Measurements from ENCODE around the gene PIERCE2. TPM values are rescaled to one million over a fixed set of nuclear protein-coding genes. Genes with fewer than 3 reads are reported as not detected.
"Not testable (repeated sequence)": the region's sequence is repeated elsewhere in the genome, so short reads cannot be mapped to it uniquely, and the experiment has no call there.

Gene PIERCE2, protein sequence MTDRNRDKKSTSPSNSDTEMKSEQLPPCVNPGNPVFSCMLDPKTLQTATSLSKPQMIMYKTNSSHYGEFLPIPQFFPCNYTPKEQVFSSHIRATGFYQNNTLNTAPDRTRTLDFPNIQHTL
- polyA plus RNA-seq (ENCODE audit: insufficient read length) = 1.7 TPM

DNA sequence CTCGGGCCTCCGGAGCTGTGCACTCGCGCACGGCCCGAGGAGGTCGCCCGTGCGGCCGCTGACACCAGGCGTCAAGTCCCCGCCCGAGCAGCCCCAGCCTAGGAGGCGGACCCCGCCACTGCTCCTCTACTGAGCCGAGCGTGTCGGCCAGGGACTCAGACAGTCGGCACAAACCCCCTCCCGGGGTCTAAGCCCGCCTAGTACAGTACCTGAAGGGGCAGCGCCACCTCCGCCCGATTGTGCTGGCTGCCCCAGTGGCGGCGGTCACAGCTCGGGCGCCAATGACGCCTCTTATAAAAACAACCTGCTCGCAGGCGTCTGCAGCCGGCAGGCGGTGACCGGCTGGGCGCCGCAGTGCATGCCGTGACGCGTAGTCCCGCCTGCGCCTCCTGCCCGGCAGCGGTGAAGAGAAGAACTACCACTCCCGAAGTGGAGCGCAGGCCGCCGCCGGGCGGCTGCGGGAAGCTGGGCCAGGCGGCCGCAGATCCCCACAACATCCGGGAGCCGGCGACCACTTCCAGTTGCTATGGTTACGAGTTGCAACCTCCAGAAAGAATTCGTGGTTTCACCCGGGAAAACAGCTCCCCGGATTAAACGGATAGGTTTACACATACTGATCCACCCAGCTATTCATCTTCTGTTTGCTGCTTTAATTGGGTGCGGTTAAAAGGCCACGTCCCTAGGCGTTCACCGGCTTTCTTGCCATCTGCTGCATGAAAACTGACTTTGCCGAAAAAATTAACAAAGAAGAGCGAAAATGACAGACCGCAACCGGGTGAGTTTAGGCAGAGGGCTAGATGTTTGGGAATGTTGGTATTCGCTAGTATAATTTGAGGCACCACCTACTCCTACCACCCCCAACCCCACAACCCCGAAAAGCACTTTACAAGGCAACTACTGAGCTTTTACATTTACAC lies at the start of gene PIERCE2, which contains the start of gene CCPG1:
TSS of gene PIERCE2 (plus strand) at position 484 of the 917 bp plus-strand sequence. CDS start at position 758, 274 bp downstream.
TSS of gene CCPG1 (minus strand) at position 348 of the 917 bp plus-strand sequence. CDS start 18,935 bp downstream, outside the sequence.
- DNase-seq = peak; percentile 94

DNA sequence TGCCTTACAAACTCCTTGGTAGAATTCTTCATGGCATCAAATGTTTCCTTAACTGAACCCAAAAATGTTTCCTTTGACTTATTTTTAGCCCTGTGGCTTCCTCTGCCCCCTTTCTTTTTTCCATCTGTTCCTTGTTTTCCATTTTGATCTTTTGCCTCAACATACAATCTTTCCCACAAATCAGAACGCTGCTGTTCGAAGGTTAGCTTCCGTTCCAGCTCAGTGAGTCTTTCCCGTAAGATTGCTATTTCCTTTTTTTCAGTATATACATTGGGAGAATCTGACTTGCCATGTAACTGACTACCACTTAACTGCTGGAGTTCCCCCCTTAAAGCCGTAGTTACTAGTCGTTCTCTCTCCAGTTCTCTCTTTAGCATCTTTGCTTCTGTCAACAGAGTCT lies 48.0 kb upstream of the PIERCE2 start:
- no peak for DNase-seq

- no peak for DNase-seq
Measured at GRCh38 chr15:55361048-55361447, 47.2 kb upstream of the PIERCE2 start.

DNA sequence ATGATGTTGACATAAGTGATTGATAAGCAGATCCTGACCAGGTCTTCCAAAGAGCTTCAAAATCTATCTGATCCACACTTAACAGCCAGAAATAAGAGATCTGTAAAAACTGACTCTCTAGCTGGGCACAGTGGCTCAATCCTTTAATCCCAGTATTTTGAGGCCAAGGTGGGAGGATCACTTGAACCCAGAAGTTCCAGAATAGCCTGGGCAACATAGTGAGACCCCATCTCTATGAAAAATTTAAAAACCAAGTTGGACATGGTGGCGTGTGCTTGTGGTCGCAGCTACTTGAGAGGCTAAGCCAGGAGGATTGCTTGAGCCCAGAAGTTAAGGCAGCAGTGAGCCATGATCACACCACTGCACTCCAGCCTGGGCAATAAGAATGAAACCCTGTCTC lies 45.7 kb upstream of the PIERCE2 start:
- DNase-seq = no peak

DNA sequence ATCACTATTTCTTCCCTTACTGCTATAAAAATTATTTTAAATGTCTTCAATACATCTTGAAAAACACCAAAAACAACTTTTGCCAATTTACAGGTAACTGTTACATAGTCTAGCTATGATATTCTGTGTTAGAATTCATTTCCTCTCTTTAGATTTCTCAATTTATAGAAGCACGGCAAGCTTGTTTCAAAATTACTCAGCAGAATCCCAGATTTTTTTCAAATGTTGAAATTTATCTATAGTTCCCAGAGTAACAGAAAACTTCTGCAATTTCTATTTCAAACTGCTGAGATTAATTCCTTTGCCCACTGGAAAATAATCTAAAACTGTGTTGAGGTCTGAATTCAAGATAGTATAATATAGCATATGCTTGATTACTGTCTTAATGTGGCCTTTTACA lies 41.3 kb upstream of the PIERCE2 start:
- no peak for DNase-seq

DNA sequence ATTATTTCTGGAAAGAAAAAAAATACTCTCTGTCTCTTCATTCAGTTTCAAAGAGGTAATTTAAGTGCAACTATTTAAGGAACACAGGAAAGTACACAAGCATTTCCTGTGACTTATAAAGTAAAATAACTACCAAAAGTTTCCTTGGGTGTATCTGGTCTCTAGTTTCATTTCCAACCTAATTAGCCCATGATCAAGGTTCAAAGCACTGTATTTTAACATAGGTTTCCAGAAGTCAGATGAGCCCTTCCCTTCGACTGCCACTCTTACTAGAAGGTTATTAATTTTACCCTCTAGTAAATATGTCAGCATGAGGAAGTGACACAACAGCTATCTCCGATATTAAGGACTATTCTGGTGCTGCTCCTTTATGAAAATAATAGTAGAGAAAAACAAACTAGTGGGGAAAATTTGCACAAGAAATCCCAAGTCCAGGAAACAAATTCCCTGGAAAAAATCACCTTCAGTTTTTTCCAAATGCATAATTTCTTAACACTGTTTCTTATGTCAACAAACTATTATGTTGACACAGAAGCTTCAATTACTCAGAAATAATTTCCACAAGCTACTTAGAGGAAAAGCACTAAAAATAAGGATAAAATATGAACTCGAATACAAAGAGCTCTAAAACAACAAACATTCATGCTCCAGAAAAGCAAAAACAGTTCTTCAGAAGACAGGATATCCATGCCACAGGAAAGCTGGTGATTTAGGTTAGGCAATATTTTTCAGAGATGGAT lies 35.4 kb upstream of the PIERCE2 start:
- DNase-seq = no peak

- DNase-seq = no peak
Measured at GRCh38 chr15:55379095-55379494, 29.2 kb upstream of the PIERCE2 start.

DNA sequence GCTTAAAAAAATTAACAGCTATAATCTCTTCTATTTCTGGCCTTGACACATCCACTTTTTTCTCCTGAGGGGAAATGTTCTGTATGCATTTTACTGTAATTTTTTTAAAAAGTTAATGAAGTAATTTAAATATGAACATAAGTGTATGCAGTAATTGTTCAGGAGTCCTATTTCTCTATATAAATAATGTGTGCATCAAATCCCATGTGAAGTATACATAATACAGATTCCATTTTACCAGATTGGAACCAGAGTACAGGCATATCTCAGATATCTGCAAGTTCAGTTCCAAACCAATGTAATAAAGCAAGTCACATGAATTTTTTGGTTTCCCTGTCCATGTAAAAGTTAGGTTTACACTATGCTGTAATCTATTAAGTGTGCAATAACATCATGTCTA lies 26.7 kb upstream of the PIERCE2 start:
- no peak for DNase-seq

DNA sequence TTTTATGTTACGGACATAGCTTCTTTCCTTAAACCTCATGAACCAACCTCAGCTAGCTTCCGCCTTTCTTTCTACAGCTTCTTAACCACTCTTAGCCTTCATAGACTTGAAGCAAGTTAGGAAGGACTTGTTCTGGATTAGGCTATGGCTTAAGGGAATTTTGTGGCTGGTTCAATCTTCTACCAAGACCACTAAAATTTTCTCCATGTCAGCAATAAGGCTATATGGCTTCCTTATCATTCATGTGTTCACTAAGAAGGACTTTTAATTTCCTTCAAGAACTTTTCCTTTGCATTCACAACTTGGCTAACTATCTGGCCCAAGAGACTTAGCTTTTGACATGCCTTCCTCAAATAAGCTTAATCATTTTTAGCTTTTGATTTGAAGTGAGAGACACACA lies 24.6 kb upstream of the PIERCE2 start:
- no peak for DNase-seq

- no peak for DNase-seq
Measured at GRCh38 chr15:55387027-55387426, 21.3 kb upstream of the PIERCE2 start.

- DNase-seq = no peak
Measured at GRCh38 chr15:55389264-55389607, 19.1 kb upstream of the PIERCE2 start.

DNA sequence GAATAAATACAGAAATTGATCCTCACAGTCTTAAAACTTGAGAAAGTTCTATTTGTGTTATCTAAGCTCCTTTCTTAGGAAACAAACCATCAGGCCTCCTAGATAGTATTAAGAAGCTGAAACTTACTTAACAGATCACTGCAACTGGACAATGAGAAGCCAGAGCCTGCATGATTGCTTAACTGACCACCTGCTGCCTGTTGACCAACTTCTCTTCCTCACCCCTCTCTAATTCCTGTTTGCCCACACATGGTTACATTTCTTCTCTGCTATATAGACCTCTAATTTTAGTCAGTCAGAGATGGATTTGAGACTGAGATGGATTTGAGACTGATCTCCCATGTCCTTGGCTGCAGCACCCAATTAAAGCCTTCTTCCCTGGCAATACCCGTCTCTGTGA lies 13.6 kb upstream of the PIERCE2 start:
- DNase-seq = no peak

GRCh38 chr15:55398243-55398642 lies 10.1 kb upstream of the PIERCE2 start:
- no peak for DNase-seq

GRCh38 chr15:55400050-55400449 lies 8.2 kb upstream of the PIERCE2 start:
- not testable (repeated sequence) for DNase-seq

GRCh38 chr15:55401786-55402246 lies 6.5 kb upstream of the PIERCE2 start:
- DNase-seq = no peak

DNA sequence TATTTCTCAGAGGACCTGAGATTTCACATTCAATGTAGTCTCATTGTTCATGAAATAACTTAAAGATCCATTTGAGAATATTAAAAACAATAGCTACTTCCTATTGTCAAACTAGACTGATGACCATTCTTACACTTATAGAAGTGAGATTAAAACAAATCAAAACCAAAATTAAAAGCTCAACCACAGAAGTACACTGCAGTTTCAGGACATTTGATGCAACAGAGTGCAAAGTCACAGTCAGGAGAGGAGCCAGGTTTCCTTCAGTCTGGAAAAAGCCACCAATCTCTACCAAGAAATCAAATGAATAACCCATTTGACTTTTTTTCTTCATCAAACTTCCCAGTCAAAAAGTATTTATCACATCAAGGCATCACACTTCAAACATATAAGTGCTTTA lies 5.6 kb upstream of the PIERCE2 start:
- peak; percentile 6 for DNase-seq

DNA sequence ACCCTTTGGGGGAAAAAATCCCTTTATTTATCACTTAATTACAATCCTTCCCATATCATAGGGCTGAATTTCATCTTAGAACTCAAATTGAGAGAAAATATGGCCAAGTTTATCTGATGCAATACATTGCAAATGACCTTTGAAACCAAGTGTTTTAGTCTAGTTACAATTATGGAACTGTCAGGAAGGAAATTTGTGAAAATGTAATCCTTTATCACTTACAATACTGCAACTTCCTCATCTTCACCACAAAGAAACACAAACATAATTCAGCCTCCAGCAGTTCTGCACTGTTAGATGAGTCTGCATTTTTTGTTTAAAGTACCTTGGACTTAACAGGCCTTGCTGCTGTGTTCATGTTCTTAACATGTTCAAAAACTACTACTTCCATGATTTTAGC lies 4.8 kb upstream of the PIERCE2 start:
- no peak for DNase-seq

DNA sequence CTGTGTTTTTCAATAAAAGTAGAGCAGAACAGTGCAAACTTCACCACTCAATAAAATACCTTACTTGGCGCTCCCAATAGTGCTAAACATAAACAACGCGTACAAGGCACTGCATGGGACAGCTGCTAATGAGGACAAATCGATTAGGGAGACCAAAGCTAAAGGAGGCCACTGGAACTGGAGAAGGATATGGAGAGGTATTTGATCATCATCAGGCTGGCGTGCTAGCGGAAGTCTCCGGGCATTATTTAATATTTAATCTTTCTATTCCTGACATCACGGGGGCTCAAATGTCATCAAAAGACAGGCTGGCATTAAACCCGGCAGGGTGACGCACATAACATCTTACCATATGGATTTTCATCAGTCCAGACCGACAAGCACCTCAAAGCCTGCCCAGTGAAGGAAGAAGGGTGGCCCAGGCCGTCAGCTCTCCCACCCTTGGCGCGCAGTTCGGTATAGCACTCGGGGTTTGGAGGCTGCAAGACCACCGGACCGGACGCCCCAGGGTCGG lies 740 bp upstream of the PIERCE2 start:
- no peak for DNase-seq

GRCh38 chr15:55408976-55409375 lies 681 bp downstream of the PIERCE2 start:
- DNase-seq = not testable (repeated sequence)

DNA sequence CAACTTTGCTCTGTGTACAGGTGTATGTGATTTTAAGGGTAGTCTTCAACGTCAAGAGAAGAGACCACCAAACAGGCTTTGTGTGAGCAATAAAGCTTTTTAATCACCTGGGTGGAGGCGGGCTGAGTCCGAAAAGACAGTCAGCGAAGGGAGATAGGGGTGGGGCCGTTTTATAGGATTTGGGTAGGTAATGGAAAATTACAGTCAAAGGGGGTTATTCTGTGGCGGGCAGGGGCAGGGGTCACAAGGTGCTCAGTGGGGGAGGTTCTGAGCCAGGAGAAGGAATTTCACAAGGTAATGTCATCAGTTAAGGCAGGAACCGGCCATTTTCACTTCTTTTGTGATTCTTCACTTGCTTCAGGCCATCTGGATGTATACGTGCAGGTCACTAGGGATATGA lies 9.4 kb downstream of the PIERCE2 start:
- DNase-seq = not testable (repeated sequence)

DNA sequence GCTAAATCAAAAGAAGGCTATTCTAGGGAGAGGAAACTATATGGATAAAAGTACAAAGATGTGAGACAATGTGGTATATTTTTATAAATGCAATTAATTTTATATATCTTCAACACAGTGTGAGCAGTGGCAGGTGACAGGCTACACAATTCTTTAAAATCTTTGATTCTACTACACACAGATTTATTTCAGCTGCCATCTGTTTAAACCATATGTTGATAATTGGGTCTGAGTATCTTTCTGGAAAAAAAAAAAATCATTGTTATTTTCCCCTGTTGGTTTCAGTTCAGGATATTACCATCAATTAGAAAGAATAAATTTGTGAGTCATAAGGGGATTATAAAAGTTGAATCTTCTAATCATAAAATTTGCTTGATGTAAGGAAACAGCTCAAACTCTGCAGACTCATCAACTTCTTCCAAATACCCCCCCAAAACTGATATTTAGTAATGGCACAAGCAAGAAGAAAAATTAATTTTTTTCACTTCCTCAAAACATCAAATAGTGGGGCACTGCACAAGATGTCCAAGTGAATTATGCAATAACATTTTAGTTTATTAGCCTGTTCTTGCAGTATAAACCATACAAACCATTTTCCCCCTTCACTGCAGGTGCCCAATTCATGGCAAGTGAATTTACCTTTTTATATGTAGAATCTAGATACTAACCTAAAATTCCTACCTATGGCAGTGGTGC lies 12.0 kb downstream of the PIERCE2 start:
- DNase-seq = no peak

DNA sequence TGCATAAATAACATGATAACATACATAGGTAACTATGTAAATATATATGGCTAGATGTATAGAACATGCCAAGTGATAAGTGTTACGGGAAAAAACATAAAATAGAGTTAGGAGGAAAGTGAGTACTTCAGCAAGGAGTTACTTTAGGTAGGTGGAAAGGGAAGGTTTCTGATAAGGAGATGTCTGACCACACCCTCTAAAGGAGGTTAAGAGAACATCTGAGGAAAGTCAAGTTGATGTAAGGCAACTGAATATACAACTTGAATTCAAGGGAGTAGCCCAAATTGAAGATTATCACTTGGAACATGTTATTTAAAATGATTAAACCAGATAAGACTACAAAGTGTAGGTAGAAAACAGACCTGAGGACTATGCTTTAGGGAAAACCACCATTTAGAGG lies 13.8 kb downstream of the PIERCE2 start:
- no peak for DNase-seq
